Suprapubic skin (tissue), 4 donors: ENCODE data around the gene TREML4. TPM values are rescaled to one million over a fixed set of nuclear protein-coding genes. Genes with fewer than 3 reads are reported as not detected.

ENCODE experiments used
- DNase-seq, 2 donors: peaks; one replicate each; pipeline ENCODE4 v3.0.0-alpha.2; 2019; ENCODE audit warnings: low spot score in 2 of 2
- H3K27ac ChIP-seq: fragments of 200-600 bp; sonication (generic); one replicate; pipeline ENCODE4 v1.5.1; 2019
- H3K27me3 ChIP-seq: fragments of 200-600 bp; sonication (generic); one replicate; pipeline ENCODE4 v1.5.1; 2019
- H3K36me3 ChIP-seq: fragments of 200-600 bp; sonication (generic); one replicate; pipeline ENCODE4 v1.5.1; 2019
- H3K4me1 ChIP-seq: fragments of 200-600 bp; sonication (generic); one replicate; pipeline ENCODE4 v1.5.1; 2019
- H3K4me3 ChIP-seq: fragments of 200-600 bp; sonication (generic); one replicate; pipeline ENCODE4 v1.5.1; 2019; ENCODE audit warnings: mild to moderate bottlenecking
- H3K9me3 ChIP-seq: fragments of 200-600 bp; sonication (generic); one replicate; pipeline ENCODE4 v1.5.1; 2019
- EP300 ChIP-seq: sonication (generic); formaldehyde crosslinking; IDR thresholded peaks from one replicate; pipeline ENCODE4 v1.6.1; 2017; ENCODE audit warnings: antibody characterized with exemption
- POLR2A ChIP-seq, 2 donors: fragments of 450-650 bp; IDR thresholded peaks; one replicate each; pipeline ENCODE4 v1.6.1; 2017; ENCODE audit warnings: antibody characterized with exemption in 2 of 2, mild to moderate bottlenecking in 2 of 2, moderate library complexity in 2 of 2
- POLR2AphosphoS5 ChIP-seq, 3 donors: sonication (generic); formaldehyde crosslinking; IDR thresholded peaks; one replicate each; pipeline ENCODE4 v1.6.1; 2017; ENCODE audit warnings: antibody characterized with exemption in 3 of 3
- WGBS: methylation state at CpG from one replicate; pipeline ENCODE4 v1.1.5; 2018; 5-methylcytosine and 5-hydroxymethylcytosine counted together
- total RNA-seq, 4 donors: library from RNA; depleted of rRNA; stranded (reverse); fragments of >200 nt; gene quantifications; one replicate each; pipeline ENCODE4 v1.1.0, GENCODE V29; 2016
- TF ChIP-seq, protein P1 (sequence below), 2 donors: fragments of 200-600 bp in 1 of 2; fragments of 450-650 bp in 1 of 2; sonication (generic) in 1 of 2; IDR thresholded peaks; one replicate each; pipeline ENCODE4 v1.5.1; 2016 to 2019; ENCODE audit warnings: antibody characterized with exemption in 2 of 2, mild to moderate bottlenecking in 1 of 2, moderate library complexity in 1 of 2

TREML4 gene
- total RNA-seq, 4 donors from 2014 or later = not detected

DNA sequence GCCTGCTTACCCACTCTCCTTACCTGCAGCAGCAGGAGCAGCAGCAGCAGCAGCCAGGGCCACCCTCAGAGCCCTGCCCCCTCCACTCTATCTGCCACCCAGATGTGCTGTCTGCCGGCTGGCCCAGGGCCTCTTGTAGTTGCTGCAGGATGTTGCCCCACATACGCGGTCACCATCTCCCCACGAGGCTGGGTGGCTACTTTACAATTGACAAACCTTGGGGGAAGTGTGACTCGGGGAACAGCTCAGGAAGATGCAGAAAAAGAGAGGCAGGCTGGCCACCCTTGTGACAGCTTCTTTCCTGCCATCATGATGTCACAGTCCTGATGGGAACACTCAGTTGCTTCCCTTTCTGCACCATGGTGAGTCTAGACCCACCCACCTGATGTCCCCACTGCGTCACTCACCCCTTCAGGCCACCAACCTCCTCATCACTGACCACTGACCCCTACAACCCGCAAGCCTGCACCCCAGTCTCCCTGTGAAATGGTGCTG lies 43.8 kb downstream of the TREML4 start:
- TF ChIP-seq, protein P1, sequence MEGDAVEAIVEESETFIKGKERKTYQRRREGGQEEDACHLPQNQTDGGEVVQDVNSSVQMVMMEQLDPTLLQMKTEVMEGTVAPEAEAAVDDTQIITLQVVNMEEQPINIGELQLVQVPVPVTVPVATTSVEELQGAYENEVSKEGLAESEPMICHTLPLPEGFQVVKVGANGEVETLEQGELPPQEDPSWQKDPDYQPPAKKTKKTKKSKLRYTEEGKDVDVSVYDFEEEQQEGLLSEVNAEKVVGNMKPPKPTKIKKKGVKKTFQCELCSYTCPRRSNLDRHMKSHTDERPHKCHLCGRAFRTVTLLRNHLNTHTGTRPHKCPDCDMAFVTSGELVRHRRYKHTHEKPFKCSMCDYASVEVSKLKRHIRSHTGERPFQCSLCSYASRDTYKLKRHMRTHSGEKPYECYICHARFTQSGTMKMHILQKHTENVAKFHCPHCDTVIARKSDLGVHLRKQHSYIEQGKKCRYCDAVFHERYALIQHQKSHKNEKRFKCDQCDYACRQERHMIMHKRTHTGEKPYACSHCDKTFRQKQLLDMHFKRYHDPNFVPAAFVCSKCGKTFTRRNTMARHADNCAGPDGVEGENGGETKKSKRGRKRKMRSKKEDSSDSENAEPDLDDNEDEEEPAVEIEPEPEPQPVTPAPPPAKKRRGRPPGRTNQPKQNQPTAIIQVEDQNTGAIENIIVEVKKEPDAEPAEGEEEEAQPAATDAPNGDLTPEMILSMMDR (IDR thresholded peaks at IDR 0.05) = no peak
- TF ChIP-seq POLR2AphosphoS5 (IDR thresholded peaks at IDR 0.05) (no peak), EP300 (no peak), POLR2A (IDR thresholded peaks at IDR 0.05) (no peak)

DNA sequence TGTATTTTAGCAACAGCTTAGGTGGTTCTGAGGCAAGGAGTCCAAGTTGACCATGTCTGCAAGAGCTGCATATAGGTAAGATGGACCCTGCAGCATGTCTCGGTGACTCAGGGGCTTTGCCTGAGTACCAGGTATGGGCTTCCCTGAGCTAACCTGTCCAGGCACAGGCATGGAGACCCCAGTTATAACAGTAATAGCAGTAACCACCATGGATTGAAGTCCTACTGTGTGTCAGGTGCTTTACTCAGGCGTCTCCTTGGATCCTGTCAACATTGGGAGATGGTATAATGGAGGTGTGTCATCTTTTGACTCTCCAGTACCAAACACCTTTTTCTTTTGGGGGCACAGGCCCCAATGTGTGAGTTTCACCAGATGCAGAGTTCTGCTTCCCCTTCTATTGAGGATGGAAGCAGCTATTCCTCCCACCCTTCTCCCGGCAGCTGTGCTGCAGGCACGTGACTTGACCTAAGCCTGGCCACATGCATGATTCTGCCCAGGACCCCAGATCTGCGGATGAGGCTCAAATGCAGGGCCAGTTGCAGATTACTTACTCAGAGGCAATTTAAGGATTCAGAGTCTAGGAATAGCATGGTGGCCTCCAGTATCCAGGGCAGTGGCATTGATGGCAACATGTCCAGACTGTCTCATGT lies 44.6 kb downstream of the TREML4 start:
- Histone ChIP-seq H3K27me3 (peaks cover 16% of the 10 kb centered on the region), H3K9me3 (no peaks in the 10 kb centered on the region), H3K4me3 (no peak overlapping the region), H3K27ac (no peak overlapping the region), H3K36me3 (no peaks in the 10 kb centered on the region), H3K4me1 (no peaks in the 10 kb centered on the region)
- no peak for TF ChIP-seq POLR2AphosphoS5 (IDR thresholded peaks at IDR 0.05)
- TF ChIP-seq, protein P1 (IDR thresholded peaks at IDR 0.05) = no peak
- TF ChIP-seq EP300 = no peak
- no peak for TF ChIP-seq POLR2A (IDR thresholded peaks at IDR 0.05)
- no peak for DNase-seq
- 91% methylated on average over 4 of the region's 5 CpGs for WGBS

More for the DNA sequence above, 43.8 kb downstream of the TREML4 start:
- H3K4me1 ChIP-seq = no peaks in the 10 kb centered on the region
- no peaks in the 10 kb centered on the region for H3K36me3 ChIP-seq
- no peak for DNase-seq
- WGBS = 47% methylated on average over 6 of the region's 7 CpGs
- H3K9me3 ChIP-seq = no peaks in the 10 kb centered on the region
- H3K27ac ChIP-seq = no peak overlapping the region
- H3K27me3 ChIP-seq = peaks cover 10% of the 10 kb centered on the region
- no peak overlapping the region for H3K4me3 ChIP-seq

DNA sequence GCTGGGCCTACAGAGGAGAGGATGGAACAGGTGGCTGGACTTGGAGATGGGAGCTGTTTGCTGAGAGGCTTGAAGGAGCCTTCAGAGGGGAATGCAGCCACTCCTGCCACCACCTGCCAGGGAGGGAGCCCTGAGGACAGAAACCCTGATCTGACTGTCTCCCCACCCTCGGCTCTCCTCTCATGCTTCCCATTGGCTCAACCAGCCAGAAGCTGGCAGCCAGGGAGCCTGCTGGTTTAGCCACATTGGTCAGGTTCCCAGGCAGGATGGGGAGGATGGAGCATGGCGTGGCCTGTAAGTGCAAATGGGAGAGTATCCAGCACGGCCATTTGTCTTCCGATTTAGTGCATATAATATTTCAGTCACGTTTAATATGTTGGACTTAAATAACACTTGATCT lies 45.6 kb downstream of the TREML4 start:
- Histone ChIP-seq H3K4me3 (no peak overlapping the region), H3K27ac (no peak overlapping the region), H3K36me3 (no peaks in the 10 kb centered on the region), H3K9me3 (no peaks in the 10 kb centered on the region), H3K4me1 (no peaks in the 10 kb centered on the region), H3K27me3 (peaks cover 21% of the 10 kb centered on the region)
- WGBS = 76% methylated on average over 5 of the region's 5 CpGs
- TF ChIP-seq, protein P1 (IDR thresholded peaks at IDR 0.05) = no peak
- TF ChIP-seq POLR2AphosphoS5 (IDR thresholded peaks at IDR 0.05) = no peak
- TF ChIP-seq EP300 = no peak
- DNase-seq = no peak

DNA sequence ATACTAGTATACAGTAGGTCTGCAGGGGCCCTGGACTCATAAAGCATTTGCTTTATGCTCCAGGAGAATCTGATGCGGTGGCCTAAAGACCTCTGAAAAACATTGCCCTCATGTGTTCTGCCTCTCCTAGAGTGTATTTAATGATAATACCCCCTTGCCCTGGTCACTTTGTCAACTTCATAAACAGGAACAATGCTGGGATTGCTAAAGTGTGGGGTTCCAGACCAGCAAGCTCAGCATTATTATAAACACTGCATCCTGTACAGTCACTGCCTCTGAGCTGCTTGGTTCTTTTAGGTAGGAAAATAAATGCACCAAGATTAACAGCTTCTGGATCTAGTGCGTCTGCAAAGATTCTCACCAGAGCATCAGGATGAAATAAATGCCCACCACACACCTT lies 46.1 kb downstream of the TREML4 start:
- 93% methylated on average over 2 of the region's 2 CpGs for WGBS
- H3K27ac ChIP-seq = no peak overlapping the region
- DNase-seq = no peak
- no peaks in the 10 kb centered on the region for H3K9me3 ChIP-seq
- H3K36me3 ChIP-seq = no peaks in the 10 kb centered on the region
- peaks cover 21% of the 10 kb centered on the region for H3K27me3 ChIP-seq
- TF ChIP-seq POLR2AphosphoS5 (IDR thresholded peaks at IDR 0.05) (no peak), POLR2A (IDR thresholded peaks at IDR 0.05) (no peak), EP300 (no peak)
- TF ChIP-seq, protein P1 (IDR thresholded peaks at IDR 0.05) = no peak
- no peaks in the 10 kb centered on the region for H3K4me1 ChIP-seq
- no peak overlapping the region for H3K4me3 ChIP-seq

DNA sequence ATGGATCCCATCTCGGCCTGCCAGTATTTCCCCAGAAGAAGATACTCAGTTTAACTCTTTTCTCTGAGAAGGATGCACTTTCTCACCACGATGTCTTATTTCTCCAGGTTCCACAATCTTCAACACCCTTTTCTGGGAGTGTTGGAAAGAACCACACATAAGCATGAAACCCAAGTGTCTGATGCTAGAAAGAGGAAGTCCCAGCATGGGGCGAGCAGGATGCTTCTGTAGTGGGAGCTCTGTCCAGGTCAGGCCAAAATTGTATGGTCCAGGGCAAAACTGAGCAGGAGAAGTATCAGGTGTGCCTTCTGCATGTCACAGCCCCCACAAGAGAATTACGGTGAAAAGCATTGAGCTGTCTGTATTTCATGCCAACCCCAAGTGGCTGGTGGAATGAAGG lies 47.3 kb downstream of the TREML4 start:
- TF ChIP-seq POLR2A (IDR thresholded peaks at IDR 0.05) = no peak
- no peak for TF ChIP-seq EP300
- no peak for TF ChIP-seq POLR2AphosphoS5 (IDR thresholded peaks at IDR 0.05)
- TF ChIP-seq, protein P1 (IDR thresholded peaks at IDR 0.05) = no peak

More for the DNA sequence above, 47.3 kb downstream of the TREML4 start:
- no peaks in the 10 kb centered on the region for H3K4me1 ChIP-seq
- H3K27ac ChIP-seq = no peak overlapping the region
- H3K4me3 ChIP-seq = no peak overlapping the region
- no peaks in the 10 kb centered on the region for H3K9me3 ChIP-seq
- WGBS = 68% methylated on average over 4 of the region's 4 CpGs
- H3K27me3 ChIP-seq = peaks cover 21% of the 10 kb centered on the region
- no peaks in the 10 kb centered on the region for H3K36me3 ChIP-seq
- DNase-seq = no peak
